Measurements from ENCODE around the gene S100A14.
"Not testable (repeated sequence)": the region's sequence is repeated elsewhere in the genome, so short reads cannot be mapped to it uniquely, and the experiment has no call there.

S100A14 gene

GRCh38 chr1:153614189-153614900 lies 1.8 kb downstream of the S100A14 start:
- no peak for DNase-seq

GRCh38 chr1:153613406-153613805 lies 2.7 kb downstream of the S100A14 start:
- DNase-seq, result no peak

GRCh38 chr1:153612755-153613331 lies 3.3 kb downstream of the S100A14 start, which contains the start of gene S100A16:
S100A16 (minus strand) TSS chr1:153613137; CDS start chr1:153608151, 4,986 bp downstream.
- DNase-seq, result no peak

- no peak for DNase-seq
Observed at GRCh38 chr1:153612111-153612754, 3.9 kb downstream of the S100A14 start.

GRCh38 chr1:153611356-153611755 lies 4.8 kb downstream of the S100A14 start:
- no peak for DNase-seq

- no peak for DNase-seq
Observed at GRCh38 chr1:153610811-153611301, 5.3 kb downstream of the S100A14 start.

- DNase-seq, result no peak
Observed at GRCh38 chr1:153610334-153610733, 5.8 kb downstream of the S100A14 start.

GRCh38 chr1:153609585-153609907 lies 6.6 kb downstream of the S100A14 start:
- DNase-seq, result no peak

- no peak for DNase-seq
Observed at GRCh38 chr1:153608742-153609584, 7.2 kb downstream of the S100A14 start.

- no peak for DNase-seq
Observed at GRCh38 chr1:153608089-153608682, 7.9 kb downstream of the S100A14 start.

- no peak for DNase-seq
Observed at GRCh38 chr1:153607381-153607780, 8.7 kb downstream of the S100A14 start.

- DNase-seq, result no peak
Observed at GRCh38 chr1:153606194-153606593, 9.9 kb downstream of the S100A14 start.

GRCh38 chr1:153602749-153603148 lies 13.4 kb downstream of the S100A14 start:
- no peak for DNase-seq

- no peak for DNase-seq
Observed at GRCh38 chr1:153599847-153600246, 16.3 kb downstream of the S100A14 start.

- peak; percentile 47 for DNase-seq
Observed at GRCh38 chr1:153598309-153599172, 17.6 kb downstream of the S100A14 start.

GRCh38 chr1:153597206-153597605 lies 18.9 kb downstream of the S100A14 start:
- DNase-seq, result no peak

- no peak for DNase-seq
Observed at GRCh38 chr1:153592748-153593147, 23.4 kb downstream of the S100A14 start.

- DNase-seq, result no peak
Observed at GRCh38 chr1:153588482-153588881, 27.6 kb downstream of the S100A14 start.

GRCh38 chr1:153588033-153588432 lies 28.1 kb downstream of the S100A14 start:
- not testable (repeated sequence) for DNase-seq

- no peak for DNase-seq
Observed at GRCh38 chr1:153587314-153587713, 28.8 kb downstream of the S100A14 start.

GRCh38 chr1:153586347-153586746 lies 29.8 kb downstream of the S100A14 start:
- no peak for DNase-seq

GRCh38 chr1:153585006-153585405 lies 31.1 kb downstream of the S100A14 start:
- DNase-seq, result no peak

Data from NCI-H1092 (cell line).